HG02840 (cell line): ENCODE results near the gene NCOA3.

Experiments
- ATAC-seq: cut with Tn5 transposase; IDR thresholded peaks from one replicate; pipeline ENCODE4 v1.9.1; 2021; ENCODE audit warnings: mild to moderate bottlenecking, moderate library complexity, moderate number of reproducible peaks; ENCODE audit not compliant: unreplicated experiment, low FRiP score

NCOA3 gene

GRCh38 chr20:47689731-47690130 is 188.0 kb downstream of the NCOA3 start:
- no peak for ATAC-seq

- no peak for ATAC-seq
Measured at GRCh38 chr20:47691625-47692024, 189.9 kb downstream of the NCOA3 start.

- no peak for ATAC-seq
Measured at GRCh38 chr20:47694021-47694818, 192.5 kb downstream of the NCOA3 start.

DNA sequence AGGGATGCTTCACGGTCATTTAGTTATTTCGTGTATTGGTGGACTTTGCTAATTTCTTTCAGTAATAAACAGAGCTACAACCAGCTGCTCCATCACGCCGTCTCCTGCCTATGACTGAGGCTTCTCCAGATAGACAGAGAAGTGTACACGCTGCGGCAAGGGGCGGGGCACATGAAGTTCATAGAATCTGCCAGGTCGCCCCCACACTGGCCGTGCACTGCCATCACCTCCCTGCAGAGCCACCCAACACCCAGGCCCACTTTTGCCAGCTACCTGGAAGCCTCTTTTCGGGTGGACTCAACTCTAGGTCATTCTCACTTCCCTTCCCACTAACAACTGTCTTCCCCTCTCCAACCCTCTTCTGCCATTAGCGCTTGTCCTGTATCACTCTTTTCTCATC is 195.2 kb downstream of the NCOA3 start:
- no peak for ATAC-seq

DNA sequence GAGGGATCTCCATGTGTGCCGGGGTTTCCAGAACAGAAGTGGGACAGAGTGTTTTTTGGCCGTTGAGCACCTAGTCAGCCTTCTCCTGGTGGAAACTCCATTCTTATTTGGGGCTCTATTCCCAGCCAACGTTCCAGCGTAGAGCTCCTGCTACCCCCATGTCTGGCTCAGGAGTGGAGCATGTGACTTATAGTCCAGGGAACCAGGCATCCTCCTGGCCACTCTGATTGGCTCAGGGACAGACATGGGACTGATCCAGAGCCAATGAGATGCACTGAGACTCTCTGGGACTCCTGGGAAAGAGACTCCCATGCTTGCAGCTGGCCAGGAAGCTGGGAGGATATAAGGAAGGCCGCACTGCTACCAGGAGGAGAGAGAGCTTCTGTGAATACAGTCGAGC is 196.5 kb downstream of the NCOA3 start:
- ATAC-seq: no peak

DNA sequence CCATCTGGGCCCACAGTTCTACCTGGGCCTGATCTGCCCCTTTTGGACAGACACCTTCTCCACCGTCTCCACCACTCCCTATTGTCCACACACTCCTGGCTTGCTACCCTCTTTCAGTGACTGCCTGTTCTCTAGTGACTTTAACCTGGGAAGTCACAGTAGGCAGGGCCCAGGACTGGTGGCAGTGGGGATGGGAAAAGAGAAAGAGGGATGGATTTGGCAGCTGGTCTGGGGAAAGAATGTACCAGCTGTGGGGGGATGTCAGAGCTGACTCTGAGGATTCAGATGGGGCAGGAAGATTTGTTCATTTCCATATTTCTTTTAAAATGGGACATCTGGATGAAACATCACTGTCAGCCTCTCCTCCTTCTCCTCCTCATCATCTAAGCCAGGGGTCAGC is 198.1 kb downstream of the NCOA3 start:
- no peak for ATAC-seq

DNA sequence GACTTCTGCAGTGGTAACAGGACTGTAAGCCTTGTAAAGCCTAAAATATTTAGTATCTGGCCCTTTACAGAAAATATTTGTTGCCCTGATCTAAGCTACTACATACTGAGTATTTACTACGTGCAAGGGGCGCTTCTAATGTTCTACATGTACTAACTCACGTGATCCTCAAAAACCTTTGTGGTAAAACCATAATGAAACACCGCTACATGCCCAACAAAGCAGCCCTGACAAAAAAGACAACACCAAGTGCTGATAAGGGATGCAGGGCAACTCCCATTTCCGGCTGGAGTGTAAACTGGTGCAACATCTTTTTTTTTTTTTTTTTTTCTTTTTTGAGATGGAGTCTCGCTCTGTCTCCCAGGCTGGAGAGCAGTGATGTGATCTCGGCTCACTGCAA is 198.6 kb downstream of the NCOA3 start:
- ATAC-seq: no peak

- ATAC-seq: no peak
Measured at GRCh38 chr20:47701612-47702011, 199.9 kb downstream of the NCOA3 start.

DNA sequence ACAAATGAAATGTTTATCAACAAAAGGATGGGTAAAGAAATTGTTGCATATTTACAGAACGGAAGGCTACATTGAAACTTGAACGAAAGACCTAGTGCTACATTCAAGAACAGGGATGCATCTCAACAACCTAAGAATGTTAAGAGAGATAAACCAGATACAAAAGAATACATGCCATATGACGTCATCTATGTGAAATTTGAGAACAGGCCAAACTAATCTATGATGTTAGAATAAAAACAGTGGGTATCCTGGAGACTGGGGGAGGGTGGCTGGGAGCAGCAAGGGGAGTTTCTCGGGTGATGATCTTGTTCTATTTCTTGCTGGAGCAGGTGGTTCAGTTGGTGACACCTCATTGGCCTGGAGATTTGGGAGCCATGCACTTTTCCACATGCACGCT is 202.1 kb downstream of the NCOA3 start:
- ATAC-seq: no peak

DNA sequence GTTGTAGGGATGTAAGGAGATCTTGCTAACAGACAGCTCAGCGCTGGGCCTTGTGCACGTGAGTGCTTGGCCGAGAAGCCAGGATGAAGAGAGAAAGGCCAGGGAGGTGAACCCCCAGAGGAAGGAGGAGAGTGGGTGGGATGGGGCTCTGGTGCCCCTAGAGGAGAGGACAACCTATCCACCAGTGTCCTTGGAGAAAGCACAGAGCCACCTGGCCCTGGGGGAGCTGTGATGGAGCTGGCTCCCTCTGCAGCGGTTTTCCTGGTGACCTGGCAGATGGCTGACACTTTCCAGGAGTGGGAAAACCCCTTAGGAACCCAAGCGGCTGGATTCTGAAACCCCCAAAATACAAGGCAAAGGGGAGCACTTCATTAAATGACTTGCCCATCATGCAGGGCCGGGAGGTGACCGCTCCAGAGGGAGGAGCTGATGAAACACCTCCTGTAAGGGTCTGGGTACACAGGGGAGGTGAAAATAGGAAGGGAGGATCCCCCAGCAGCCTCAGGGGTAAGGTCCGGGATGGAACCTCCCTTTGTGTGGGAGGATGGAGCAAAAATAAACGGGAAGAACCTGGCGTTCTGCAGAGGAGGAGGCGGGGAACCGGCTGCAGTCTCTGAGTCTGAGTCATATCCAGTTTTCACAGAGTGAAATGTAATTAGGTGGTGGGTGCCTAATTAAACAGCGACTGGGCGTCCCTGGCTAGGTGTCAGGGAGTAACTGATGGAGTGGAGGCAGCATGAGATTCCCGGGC is 203.2 kb downstream of the NCOA3 start:
- ATAC-seq: no peak

DNA sequence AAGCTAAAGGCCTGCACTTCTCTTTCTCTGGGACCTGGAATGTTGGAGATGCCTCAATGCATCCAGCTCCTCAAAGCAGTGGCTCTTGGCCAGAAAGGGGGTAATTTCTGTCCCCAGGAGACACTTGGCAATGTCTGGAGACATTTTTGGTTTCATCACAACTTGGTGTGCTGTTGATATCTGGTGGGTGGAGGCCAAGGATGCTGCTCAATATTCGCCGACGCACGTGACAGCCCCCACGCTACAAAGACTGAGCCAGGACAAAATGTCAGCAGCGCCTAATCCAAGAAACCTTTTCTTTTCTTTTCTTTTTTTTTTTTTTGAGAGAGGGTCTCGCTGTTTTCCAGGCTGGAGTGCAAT is 203.8 kb downstream of the NCOA3 start:
- ATAC-seq: no peak

DNA sequence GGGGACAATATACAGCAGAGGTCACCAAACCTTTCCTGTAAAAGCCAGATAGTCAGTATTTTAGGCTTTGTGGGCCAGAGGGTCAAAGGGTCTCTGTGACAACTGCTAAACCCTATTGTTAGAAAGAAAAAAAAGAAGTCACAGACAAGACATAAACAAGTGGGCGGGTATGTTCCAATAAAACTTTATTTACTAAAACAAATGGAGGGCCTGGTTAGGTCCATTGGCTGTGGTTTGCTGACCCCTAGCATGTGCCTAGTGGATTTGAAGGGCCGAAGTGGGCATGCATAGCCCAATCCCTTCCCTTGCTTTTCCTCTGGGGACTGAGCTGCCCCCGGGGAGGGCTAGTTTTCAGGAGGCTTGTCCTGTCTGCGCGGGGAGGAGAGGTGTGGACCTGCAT is 204.7 kb downstream of the NCOA3 start:
- no peak for ATAC-seq
